GM19240 (cell line): ENCODE results near the gene PRR7.

ENCODE experiments used
- DNase-seq: peaks from one replicate; pipeline ENCODE4 v3.0.0; 2011; ENCODE audit warnings: low spot score; ENCODE audit not compliant: insufficient read length

Gene PRR7

DNA sequence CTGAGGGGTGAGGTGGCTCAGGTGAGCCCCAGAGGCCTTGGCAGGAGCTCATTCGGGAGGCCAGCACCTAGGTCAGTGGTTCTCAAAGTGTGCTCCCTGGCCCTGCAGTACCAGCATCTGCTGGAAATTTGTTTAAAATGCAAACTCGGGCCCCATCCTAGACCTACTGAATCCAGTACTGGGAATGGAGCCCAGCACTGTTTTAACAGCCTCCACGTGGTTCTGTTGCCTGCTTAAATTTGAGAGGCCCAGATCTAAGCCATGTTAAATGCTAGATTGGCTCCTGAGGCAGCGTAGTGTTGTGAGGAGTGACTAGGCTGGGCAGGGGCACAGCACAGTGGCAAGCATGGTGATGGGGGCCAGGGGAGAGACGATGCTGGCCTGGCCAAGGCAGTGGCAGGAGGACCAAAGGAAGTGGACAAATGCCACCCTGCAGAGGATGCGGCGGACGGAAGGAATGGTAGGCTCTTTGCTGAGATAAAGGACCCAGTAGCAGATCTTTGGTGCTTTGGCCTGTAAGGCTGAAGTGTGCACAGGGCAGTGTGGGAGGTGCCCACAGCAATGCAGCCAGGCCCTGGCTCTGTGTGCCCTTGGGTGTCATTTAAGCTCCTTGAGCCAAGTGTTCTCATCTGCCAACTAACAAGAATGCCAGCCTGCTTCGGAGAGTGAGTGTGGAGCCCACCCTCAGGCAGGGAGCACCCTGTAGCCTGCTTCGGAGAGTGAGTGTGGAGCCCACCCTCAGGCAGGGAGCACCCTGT lies 4.2 kb downstream of the PRR7 start:
- no peak for DNase-seq

DNA sequence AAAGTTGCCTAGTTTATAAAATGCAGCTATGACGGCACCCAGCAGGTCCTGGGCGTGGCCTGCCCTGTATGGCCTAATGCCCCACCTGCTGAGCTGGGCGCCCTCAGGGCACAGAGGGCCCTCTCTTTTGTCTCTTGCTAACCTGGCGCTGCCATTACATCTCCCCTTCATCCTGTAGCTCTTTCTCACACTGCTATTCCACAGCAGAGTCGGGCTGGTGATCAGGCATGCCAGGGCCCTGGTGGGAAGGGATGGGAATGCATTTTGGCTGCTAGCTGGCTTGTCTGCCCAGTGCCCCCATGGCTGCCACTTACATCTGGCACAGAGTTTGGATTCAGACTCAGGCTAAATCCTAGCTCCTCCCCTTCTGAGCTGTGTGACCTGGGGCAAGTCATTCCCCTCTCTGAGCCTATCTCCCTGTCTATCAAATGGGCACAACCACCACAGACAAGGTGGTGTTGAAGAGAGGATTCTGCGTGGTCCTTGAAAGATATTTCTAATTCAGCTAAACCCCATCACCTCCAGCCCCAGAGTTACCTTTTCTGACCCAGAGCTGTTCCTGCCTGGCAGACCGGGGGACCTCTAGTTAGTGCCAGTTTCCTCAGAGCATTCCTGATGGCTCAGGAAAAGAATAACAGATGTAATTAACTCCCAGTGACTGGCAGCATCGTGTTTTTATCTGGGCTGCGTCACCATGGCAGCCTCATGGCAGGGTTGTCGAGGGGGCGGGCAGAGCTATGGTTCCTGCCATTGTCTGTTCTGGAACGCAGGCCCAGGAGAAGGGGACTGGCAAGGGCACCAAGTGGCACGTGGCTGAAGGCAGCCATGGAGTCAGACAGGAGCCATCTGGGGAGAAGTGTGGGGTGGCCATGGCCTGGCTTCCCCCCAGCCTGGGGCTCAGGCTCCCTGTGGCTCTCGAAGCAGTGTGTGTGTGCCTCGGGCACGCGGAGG lies 6.3 kb downstream of the PRR7 start:
- no peak for DNase-seq

DNA sequence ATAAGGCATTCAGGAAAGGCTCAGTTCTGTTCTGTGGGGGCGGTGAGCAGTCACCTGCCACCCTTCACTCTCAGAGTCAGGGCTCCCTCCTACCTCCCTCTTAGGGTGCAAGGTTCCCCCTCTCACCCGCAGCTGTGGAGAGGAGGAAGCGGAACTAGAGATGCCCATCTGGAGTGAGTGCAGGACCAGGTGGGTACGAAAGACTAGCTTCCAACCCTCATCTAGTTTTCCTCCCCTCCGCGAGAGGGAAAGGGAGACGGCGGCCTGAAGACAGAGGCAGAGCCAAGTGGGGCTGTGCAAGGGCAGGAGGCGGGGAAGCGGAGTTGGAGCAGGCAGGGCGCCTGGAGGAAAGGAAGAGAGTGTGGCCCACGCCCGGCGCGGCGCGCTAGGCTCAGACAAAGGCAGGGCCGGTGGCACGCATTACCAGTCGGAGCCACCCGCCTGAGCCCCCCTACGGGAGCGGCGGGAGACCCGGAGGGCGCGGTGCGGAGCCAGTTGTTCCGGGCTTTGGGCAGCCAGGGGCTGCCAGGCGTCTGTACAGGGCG lies 7.3 kb downstream of the PRR7 start:
- no peak for DNase-seq

DNA sequence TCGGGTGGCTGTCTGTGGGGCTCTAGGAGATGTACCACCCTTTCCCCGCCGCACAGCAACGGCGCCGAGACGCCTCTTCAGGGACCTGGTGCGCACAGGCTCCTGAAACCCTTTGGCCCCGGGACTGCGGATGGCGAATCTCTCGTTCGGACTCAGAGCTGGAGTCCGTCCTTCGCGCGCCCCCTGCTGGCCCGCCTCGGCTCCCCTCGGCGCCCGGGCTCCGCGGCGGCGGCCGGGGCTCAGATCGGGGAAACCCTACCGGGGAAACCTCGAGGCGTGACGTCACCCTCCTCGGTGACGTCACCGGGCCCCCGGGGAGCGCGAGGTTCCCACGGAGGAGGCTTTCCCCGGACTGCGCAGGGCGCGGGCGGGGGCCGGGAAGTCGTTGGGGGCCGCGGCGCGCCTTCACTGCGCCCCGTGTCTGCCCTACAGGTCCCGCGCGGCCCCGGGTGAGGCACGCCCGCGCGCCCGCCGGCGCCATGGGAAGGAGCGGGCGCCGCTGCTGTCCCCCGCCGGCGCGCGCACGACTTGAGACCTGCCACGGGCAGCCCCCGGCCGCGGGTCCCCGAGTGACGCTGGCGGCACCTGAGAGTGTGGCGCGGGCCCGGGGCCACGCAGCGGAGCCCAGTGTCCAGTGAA lies 7.9 kb downstream of the PRR7 start:
- DNase-seq, result peak; percentile 96

DNA sequence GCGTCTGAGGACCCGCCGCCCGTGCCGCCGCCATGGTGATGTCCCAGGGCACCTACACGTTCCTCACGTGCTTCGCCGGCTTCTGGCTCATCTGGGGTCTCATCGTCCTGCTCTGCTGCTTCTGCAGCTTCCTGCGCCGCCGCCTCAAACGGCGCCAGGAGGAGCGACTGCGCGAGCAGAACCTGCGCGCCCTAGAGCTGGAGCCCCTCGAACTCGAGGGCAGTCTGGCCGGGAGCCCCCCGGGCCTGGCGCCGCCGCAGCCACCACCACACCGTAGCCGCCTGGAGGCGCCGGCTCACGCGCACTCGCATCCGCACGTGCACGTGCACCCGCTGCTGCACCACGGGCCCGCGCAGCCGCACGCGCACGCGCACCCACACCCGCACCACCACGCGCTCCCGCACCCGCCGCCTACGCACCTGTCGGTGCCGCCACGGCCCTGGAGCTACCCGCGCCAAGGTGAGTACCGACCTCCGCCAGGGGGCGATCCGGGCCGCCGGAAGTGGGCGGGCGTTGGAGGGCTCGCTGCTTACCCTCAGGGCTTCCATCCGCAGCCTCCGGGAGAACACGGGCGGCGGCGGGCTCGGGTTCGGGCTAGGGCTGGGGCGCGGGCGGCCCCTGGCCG lies 8.5 kb downstream of the PRR7 start:
- peak; percentile 61 for DNase-seq

DNA sequence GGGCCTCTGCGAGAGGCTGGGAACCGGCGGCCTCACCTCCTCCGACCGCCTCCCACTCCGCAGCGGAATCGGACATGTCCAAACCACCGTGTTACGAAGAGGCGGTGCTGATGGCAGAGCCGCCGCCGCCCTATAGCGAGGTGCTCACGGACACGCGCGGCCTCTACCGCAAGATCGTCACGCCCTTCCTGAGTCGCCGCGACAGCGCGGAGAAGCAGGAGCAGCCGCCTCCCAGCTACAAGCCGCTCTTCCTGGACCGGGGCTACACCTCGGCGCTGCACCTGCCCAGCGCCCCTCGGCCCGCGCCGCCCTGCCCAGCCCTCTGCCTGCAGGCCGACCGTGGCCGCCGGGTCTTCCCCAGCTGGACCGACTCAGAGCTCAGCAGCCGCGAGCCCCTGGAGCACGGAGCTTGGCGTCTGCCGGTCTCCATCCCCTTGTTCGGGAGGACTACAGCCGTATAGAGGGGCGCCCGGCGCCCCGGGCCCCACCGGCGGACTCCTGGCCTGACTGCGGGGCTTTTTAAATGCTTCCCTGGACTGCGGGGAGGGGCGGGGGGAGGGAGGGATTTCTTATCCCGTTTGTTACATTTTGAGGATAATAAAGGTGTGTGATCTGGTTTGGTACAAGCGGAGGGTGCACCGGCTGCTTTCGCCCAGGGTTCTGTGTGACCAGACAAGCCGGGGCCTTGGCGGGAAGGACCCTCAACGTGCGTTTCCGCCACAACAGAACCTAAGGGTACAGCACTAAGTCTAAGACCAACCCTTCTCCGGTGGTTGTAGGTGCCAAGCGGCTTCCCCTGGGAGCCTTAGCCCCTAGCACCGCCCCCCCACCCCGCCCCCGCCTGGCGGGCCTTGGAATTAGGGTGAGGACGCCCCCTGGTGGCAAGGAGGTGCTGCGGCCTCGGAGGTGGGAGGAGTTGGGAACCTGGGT lies 9.3 kb downstream of the PRR7 start:
- peak; percentile 94 for DNase-seq

DNA sequence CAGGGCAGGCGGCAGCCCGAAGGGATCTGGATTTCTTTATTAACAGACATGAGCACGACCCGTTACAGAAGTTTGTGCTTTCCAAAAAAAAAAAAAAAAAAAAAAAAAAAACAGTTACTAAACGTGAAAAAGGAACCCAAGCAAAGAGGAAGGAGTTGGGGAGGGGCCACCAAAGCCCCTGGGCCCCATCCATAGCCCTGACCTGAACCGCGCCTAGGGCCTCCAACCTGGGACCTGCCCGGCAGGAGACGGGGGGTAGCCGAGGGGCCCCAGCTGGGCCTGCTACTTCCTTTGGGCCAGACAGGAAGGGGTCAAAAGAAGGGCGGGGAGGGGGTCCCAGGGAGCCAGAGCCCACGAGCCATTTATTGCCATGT lies 10.0 kb downstream of the PRR7 start:
- no peak for DNase-seq

DNA sequence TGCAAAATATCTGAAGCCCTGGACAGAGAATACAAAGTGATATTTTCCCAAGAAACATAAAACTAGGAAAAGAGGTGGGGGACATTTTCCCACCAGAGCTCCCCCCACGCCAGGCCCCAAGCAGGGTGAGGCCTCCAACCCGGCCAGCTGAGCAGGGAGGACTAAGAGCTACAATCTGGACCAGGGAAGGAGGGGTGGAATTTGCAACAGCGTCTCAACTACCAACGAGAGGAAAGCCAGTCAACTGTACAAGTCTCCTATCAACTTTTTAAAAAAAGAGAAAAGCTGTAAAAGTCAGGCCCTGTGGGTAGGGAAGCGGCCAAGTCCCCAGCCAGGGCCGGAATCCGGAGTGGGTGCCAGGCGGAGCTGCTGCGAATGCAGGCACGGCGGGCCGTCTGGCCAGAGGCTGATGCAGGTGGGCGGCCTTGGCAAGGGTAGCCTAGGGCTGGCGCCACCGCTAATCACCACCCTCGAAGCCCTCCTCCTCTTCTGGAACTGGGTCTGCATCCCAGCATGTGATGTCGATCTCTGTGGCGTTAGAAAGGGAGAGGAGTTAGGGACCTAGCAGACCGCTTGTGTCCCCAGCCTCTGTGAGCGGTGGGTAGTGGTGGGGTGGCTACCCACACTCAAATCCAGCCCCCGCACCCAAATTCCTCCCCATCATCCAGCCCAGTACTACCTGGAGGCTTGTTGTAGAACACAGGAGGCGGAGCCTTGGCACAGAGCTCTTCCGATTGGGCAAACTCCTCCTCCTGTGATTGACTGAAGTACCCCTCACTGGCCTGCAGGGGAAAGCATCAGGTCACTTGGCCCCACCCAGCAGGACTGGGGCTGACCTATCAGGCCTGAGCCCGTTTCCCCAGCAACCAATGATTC lies 10.6 kb downstream of the PRR7 start:
- peak; percentile 98 for DNase-seq

DNA sequence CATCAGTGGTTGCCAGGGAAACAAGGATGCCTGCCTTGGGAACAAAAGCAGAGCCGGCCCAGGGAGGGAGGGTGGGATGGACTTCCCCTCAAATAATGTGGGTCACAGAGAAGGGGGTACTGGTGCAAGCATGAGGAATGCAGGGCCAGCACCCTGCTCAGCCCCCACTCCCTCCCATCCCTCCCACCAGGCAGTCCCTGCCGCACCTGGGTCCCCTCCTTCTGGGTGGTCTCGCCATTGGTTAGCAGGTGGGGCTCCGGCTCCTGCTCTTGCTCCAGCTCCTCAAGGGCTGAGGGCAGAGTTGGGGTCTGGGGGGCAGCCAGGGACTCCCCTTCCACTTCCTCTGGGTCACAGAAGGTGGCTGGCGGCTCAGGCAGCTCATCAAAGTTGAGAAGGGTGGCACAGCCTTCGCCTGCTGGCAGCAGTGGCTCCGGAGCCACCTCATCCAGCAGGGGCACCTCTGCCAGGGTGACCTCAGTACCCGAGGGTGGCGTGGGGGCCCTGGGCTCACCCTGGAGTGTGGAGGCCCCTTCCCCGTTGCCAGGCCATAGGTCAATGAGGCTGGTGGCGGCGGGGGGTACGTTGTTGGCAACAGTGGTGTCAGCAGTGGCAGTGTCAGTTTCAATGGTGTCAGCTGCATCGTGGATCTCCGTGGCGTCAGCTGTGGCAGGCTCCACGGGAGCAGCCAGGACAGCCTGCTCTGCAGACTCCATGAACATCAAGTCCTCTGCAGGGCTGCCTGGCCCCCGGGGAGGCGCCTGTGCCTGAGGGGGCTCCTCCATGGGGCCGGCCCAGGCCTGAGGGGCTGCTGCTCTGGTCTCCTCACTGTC lies 11.5 kb downstream of the PRR7 start:
- DNase-seq, result no peak

DNA sequence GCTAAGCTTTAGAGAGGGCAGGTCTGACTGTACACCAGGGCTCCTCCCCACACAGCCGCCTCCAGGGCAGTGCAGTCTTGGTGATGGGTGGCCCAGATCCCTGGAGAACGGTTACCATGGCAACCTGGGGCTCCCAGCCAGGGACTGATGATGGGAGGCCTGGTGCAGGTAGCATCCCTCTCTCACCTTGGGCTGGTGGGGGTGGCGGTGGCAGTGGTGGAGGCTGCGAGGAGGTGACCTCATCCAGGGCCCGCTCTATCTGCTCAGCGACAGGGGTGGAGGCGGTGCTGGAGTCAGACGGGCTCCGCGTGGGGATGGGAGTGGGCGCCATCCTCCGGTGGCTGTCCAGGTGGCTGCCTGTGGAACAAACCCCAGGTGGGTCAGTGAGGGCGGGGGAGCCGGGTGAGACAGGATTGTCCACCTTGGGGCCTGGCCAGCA lies 12.3 kb downstream of the PRR7 start:
- no peak for DNase-seq

DNA sequence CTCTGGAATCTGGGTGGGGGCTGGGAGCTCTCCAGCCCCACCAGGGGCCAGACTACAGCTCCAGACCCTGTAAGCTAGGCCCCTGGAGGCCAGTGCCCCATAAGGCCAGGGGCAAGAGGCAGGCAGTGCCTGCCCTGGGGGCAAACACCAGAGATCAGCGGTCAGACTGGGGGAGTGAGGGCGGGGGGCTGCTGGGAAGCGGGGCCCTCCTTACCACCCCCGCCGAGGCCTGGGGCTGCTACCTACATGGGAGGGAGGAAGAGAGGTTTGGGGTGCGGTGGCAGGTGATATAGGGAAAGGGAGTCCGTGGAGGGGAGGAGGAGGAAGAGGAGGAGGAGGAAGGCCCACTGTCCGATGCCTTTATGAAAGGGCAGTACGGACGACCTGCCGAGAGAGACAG lies 12.7 kb downstream of the PRR7 start:
- no peak for DNase-seq

DNA sequence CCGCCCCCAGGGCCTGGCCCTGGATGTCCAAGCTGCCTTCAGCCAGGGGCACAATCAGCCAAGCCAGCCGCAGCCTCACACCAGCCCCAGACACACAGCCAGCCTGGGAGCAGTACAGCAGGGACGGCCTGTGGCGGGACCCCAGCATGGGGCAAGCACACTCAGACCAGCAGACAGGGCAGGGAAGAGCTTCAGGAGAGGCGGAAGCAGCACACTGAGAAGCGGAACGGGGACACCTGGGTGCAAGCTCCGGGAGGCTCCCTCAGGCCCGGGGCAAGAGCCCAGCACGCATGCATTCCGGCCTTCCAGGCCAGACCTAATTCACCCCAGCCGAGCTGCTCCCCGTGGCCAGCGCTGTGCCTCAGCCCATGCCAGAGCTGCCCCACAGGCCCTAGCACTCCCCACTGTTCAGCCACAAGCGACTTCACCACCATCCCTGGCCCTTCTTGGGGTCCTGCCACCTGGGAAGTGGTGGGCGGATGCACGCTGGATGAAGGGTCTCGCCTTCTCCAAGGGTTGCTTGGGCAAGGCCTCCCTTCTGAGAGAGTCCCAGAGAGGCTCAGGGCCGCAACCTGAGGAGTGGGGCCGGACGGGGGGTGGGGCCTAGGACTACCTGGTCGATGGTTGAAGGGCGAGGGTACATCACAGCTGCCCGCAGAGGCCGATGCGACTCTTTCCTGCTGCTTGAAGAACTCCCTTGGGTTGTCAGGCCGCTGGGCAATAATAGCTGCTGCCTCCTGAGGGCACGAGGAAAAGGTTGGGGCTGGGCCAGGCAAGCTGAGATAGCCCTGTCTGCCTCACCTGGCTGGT lies 13.4 kb downstream of the PRR7 start:
- DNase-seq, result no peak

DNA sequence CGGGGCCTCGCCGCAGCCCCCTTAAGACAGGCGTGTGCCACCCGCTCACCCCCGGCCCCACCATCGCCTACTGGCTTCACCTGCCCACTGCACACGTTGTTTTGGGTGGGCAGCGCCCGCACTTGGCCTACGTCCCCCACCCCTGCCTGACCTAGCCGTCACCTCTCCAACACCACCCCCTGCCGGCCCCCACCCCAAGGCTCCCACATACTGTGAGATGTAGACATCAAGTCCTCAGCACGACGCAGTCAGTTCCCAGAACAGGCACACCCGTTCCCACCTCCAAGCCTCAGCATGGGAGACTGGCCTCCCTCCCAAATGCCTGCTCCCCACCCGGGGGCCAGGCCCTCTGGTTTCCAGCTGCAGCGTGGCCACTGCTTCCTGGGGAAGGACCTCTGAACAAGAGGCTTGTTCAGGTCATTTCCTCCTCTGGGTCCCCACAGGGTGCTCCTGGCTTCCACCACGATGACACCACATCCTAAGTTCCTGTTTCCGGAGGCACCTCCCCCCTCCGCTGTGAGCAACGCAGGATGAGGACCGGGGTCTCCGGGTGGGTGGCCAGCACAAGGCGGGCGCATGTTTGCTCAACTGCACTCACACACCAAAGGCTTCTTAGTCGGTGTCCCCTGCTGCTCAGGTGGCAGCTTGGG lies 15.5 kb downstream of the PRR7 start:
- no peak for DNase-seq

DNA sequence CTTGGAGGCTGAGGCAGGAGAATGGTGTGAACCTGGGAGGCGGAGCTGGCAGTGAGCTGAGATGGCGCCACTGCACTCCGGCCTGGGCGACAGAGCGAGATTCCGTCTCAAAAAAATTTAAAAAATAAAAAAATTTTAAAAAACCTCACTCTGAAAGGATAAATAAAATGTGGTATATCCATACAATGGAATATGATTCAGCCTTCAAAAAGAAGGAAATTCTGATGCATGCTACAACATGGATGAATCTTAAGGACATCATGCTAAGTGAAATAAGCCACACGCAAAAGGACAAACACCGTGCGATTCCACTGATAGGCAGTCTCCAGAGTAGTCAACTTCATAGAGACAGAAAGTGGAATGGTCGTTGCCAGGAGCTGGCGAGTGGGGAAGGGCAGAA lies 18.4 kb downstream of the PRR7 start:
- no peak for DNase-seq

DNA sequence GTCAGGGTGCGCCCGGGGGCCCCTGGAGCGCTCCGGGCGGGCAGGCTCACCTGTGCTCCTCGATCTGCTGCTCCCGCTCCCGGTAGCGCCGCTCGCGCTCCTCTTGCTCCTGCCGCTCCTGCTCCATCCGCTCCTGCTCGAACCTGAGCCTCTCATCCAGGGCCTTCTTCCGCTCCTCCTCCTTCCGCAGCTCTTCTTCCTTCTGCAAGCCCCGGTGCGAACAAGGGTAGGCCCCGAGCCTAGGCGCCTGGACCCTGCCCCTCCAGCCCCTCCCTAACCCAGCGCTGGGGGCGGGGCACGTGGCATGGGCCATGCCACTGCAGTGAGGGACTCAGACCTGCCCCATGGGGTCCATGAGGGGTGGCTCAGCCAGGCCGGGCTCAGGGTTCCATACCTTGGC lies 20.2 kb downstream of the PRR7 start:
- no peak for DNase-seq

DNA sequence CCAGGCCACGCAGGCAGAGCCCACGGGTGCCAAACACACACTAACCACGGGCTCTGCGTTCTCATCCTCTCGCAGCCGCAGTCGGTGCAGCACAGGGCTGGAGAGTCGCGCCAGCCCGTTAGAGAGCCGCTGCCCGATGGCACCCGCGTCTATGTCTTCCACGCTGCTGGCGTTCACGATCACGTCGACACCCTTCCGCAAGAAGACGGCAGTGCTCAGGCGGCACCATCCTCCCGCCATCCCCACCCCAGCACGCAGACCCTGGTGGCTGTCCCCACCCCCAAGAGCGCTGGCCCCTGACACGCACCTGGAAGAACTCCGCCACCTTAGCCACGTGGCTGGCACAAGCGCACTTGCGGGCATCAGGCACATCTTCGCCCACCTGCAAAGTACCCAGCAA lies 20.8 kb downstream of the PRR7 start:
- no peak for DNase-seq

DNA sequence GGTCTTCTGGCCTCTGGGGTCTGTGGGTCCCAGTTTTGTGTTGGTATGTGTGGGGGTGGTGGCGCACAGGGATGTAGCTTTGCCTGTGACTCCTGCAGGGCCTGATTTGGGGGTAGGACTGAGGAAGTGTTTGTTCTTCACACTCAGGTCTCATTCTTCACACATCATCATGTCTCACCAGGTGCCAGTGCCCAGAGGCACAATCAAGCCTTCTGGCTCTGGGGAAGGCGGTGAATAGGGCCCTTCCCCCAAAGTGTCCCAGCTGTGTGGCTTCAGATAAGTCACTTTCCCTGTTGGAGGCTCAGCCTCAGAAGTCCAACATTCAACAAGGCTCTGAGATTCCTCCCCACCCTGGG lies 21.7 kb downstream of the PRR7 start:
- DNase-seq, result no peak
